DOHH2 (cell line): Measurements from ENCODE around the gene SHISA6.

Experiments used
- EZH2phosphoT487 ChIP-seq: fragments of 200-600 bp; sonication (generic); IDR thresholded peaks from 2 replicates; pipeline ENCODE4 v1.6.1; 2017; ENCODE audit warnings: borderline replicate concordance, mild to moderate bottlenecking, antibody characterized with exemption, low read length, moderate library complexity, mixed read lengths
- TF ChIP-seq, protein P1 (sequence below): fragments of 200-600 bp; sonication (generic); IDR thresholded peaks from one replicate; pipeline ENCODE4 v1.5.1; 2014; ENCODE audit warnings: antibody characterized with exemption, mild to moderate bottlenecking, low read depth, low read length; ENCODE audit not compliant: poor library complexity, severe bottlenecking

DNA sequence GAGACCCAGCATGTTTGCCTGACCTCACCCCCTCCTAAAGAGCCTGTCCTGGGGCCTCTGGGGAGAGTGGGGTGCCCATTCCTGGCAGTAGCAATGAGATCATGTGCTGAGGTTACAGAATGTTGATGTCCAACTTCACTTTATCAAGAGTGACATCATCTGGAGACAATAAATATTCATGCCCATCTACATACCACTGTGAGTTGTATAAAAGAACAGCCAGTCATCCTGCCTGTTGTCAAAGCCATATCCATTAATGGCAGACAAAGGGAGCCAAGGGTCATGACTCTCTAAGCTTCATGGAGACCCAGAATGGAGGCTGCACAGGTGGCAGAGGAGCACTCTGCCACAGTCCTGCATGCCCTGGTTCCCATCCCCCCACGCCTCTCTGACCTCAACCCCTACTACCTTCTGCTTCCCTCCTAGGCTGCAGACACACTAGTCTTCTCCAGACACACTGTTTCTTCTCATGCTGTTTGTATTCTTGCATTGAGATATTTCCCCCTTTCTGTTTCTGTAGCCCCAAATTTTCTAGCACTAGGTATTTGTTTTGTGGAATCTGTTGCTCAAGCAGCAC is 27.1 kb downstream of the SHISA6 start:
- TF ChIP-seq, protein P1, sequence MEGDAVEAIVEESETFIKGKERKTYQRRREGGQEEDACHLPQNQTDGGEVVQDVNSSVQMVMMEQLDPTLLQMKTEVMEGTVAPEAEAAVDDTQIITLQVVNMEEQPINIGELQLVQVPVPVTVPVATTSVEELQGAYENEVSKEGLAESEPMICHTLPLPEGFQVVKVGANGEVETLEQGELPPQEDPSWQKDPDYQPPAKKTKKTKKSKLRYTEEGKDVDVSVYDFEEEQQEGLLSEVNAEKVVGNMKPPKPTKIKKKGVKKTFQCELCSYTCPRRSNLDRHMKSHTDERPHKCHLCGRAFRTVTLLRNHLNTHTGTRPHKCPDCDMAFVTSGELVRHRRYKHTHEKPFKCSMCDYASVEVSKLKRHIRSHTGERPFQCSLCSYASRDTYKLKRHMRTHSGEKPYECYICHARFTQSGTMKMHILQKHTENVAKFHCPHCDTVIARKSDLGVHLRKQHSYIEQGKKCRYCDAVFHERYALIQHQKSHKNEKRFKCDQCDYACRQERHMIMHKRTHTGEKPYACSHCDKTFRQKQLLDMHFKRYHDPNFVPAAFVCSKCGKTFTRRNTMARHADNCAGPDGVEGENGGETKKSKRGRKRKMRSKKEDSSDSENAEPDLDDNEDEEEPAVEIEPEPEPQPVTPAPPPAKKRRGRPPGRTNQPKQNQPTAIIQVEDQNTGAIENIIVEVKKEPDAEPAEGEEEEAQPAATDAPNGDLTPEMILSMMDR: no peak
- TF ChIP-seq EZH2phosphoT487: no peak
